ENCODE data around the gene PROZ. TPM values are rescaled to one million over a fixed set of nuclear protein-coding genes. Genes with fewer than 3 reads are reported as not detected.

PROZ gene
- total and polyA plus RNA-seq, 9 of the 15 experiments (the other 6 are each of a cell fraction or from before 2014, with no cell fraction given) = not detected

DNA sequence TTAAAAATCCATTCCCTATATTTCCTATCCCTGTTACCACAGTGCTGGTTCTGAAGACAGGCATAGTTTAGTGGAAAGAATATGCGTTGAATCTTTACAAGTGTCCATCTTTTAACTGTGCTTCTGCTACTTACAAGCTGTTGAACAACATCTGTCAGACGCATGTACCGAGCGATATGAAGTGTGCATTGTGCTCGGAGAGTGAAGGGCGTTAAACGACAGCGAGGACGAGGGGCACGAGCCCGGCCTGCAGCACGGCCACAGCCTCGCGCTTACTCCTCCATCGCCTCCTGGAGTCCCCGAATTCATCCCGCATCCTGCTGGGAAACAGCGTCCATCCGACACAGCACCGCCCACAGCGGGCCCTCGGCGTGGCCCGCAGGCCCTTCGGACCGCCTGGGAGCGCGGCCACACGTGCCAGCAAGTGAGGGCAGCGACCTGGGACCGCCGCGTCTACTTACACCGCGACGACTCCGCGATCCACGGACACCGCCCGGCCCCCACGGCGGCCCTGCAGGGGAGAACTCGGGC lies 49.5 kb downstream of the PROZ start:
- Histone ChIP-seq H3K4me3 (peak overlapping the region; percentile 95), H3K4me1 (replicated peaks in 1 of 2; ENCODE audit: control insufficient read depth in 2 of 2, insufficient read depth in 2 of 2, low read length in 2 of 2) (peaks cover 21 to 30% of the 10 kb centered on the region in 2 experiments; a peak in 4 of 5 replicates), H3K4me2 (ENCODE audit: insufficient read depth, low read length) (peak overlapping the region; percentile 98), H3K9me3 (replicated peaks; ENCODE audit: control insufficient read depth, insufficient read depth, low read depth, low read length) (no peaks in the 10 kb centered on the region), H2AFZ (ENCODE audit: low read depth, low read length) (peak overlapping the region; percentile 80), H3K9ac (ENCODE audit: insufficient read depth in 1 of 2, low read depth in 2 of 2, low read length in 2 of 2) (peak overlapping the region; percentile 98 to 99), H3K27me3 (ENCODE audit: control insufficient read depth in 2 of 2, insufficient read depth in 2 of 2, low read length in 2 of 2) (no peaks in the 10 kb centered on the region), H3K36me3 (ENCODE audit: control insufficient read depth, insufficient read depth, low read length) (peaks cover 67% of the 10 kb centered on the region), H3K79me2 (ENCODE audit: control insufficient read depth, insufficient read depth, low read length) (peaks cover 97% of the 10 kb centered on the region), H3K27ac (ENCODE audit: extremely low read depth, low read depth, low read length) (peak overlapping the region; percentile 98), H4K20me1 (replicated peaks; ENCODE audit: control insufficient read depth, insufficient read depth, low read length) (peaks cover 12% of the 10 kb centered on the region; the same call in 1 of the 2 replicates), H3K9me1 (ENCODE audit: control insufficient read depth, insufficient read depth, low read length) (peaks cover 5% of the 10 kb centered on the region)
- intact Hi-C loops (cut with micrococcal nuclease) = loop anchor here (1.0 to 10.0 kb wide), 2 partner anchors 12 to 187 kb away; no protein-coding TSS in a partner anchor
- peak; percentile 48 for ATAC-seq
- WGBS (ENCODE audit: insufficient coverage, low coverage, missing lambda C conversion rate) = 0% methylated on average over 16 of the region's 44 CpGs
- POLR2A ChIA-PET = interaction anchor here (0.7 to 1.1 kb wide), 3 partner anchors 11 to 338 kb away, joined by 3 read pairs; no protein-coding TSS in a partner anchor
- in situ Hi-C loops (cut with MboI) = no loop called here
- peak in 1 of 4 experiments; percentile 45 for DNase-seq (ENCODE audit: extremely low read depth in 1 of 4, low spot score in 3 of 4)
- BruUV-seq (replicated peaks) = no TSS peak
- CTCF ChIA-PET (ENCODE audit: low intra/inter-chr PET ratio) = no interaction called here
- FAIRE-seq = peak; percentile 65
- TF ChIP-seq, protein P1, sequence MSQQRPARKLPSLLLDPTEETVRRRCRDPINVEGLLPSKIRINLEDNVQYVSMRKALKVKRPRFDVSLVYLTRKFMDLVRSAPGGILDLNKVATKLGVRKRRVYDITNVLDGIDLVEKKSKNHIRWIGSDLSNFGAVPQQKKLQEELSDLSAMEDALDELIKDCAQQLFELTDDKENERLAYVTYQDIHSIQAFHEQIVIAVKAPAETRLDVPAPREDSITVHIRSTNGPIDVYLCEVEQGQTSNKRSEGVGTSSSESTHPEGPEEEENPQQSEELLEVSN (IDR thresholded peaks at IDR 0.05; ENCODE audit: borderline replicate concordance in 1 of 2, extremely low read depth in 1 of 2, insufficient read depth in 1 of 2, insufficient read length in 1 of 2, low read depth in 1 of 2, low read length in 1 of 2, poor library complexity in 1 of 2, severe bottlenecking in 1 of 2) = peak; percentile 24 to 40
- TF ChIP-seq, protein P2, sequence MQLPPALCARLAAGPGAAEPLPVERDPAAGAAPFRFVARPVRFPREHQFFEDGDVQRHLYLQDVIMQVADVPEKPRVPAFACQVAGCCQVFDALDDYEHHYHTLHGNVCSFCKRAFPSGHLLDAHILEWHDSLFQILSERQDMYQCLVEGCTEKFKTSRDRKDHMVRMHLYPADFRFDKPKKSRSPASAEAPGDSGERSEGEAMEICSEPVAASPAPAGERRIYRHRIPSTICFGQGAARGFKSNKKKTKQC (CRISPR knock-in tag; IDR thresholded peaks at IDR 0.05) = 0 out of 2 replicates have a peak, but pooled peaks have one; percentile 24
- TF ChIP-seq IRF2 (CRISPR knock-in tag; IDR thresholded peaks at IDR 0.05) (peak; percentile 65; the same call in 1 of the 2 replicates), TGIF2 (CRISPR knock-in tag; IDR thresholded peaks at IDR 0.05) (peak; percentile 67; the same call in 1 of the 2 replicates), BHLHE40 (IDR thresholded peaks at IDR 0.05; ENCODE audit: low read length) (0 out of 2 replicates have a peak, but pooled peaks have one; percentile 43), GATAD2B (IDR thresholded peaks at IDR 0.05; ENCODE audit: borderline replicate concordance) (no peak), HMGN3 (IDR thresholded peaks at IDR 0.05; ENCODE audit: borderline replicate concordance, extremely low read depth, insufficient read length, low read depth, low read length) (no peak), ZFPM2 (CRISPR knock-in tag; IDR thresholded peaks at IDR 0.05) (no peak), SAP30 (IDR thresholded peaks at IDR 0.05; ENCODE audit: borderline replicate concordance, insufficient read depth, low read depth, low read length, poor library complexity, severe bottlenecking) (peak; percentile 43), KDM4B (IDR thresholded peaks at IDR 0.05; ENCODE audit: borderline replicate concordance in 2 of 2, low read depth in 1 of 2) (no peak), ZNF695 (CRISPR knock-in tag; IDR thresholded peaks at IDR 0.05) (no peak)
- TF ChIP-seq, protein P3, sequence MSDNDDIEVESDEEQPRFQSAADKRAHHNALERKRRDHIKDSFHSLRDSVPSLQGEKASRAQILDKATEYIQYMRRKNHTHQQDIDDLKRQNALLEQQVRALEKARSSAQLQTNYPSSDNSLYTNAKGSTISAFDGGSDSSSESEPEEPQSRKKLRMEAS (CRISPR knock-in tag; IDR thresholded peaks at IDR 0.05) = peak; percentile 84

All from K562 (cell line).